HG02798 (cell line): ENCODE data around the gene BRPF1.

Experiments
- ATAC-seq: cut with Tn5 transposase; IDR thresholded peaks from one replicate; pipeline ENCODE4 v1.9.1; 2021; ENCODE audit warnings: mild to moderate bottlenecking; ENCODE audit not compliant: unreplicated experiment, poor library complexity

Gene BRPF1

GRCh38 chr3:9701711-9702110, 29.8 kb upstream of the BRPF1 start:
- no peak for ATAC-seq

- ATAC-seq = no peak
These were observed 28.3 kb upstream of the BRPF1 start for GRCh38 chr3:9703240-9703639.

DNA sequence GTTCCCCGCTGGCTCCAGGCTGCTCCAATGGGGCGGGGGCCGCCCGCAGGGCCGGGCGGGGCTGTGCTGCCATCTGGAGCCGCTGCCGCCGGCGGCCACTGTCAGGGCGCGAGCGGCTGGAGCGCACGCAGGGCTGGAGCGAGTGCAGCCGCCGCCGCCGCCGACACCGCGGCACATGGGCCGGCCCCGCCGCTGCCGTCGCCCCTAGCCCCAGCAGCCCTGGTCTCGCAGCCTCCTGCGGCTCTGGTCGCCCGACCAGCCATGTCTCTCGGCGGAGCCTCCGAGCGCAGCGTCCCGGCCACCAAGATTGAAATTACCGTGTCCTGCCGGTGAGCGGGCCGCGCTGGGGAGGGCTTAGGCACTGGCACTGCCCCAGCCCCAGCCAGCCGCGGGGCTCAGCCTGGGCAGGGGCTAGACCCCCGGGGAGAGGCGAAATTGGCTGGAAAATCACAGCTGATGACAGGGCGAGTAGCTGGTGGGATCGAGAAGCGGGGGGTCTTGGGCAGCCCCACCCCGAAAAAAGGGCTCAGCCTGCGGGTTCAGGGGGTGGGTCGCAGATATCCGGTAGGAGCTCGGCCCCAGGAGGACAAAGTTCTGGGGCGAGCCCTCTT, 27.7 kb upstream of the BRPF1 start, which contains the start of gene CPNE9:
TSS of gene CPNE9 (plus strand) at position 98 of the 611 bp plus-strand sequence. CDS start at position 262, 164 bp downstream.
- no peak for ATAC-seq

- no peak for ATAC-seq
These were observed 26.9 kb upstream of the BRPF1 start for GRCh38 chr3:9704347-9705322.

DNA sequence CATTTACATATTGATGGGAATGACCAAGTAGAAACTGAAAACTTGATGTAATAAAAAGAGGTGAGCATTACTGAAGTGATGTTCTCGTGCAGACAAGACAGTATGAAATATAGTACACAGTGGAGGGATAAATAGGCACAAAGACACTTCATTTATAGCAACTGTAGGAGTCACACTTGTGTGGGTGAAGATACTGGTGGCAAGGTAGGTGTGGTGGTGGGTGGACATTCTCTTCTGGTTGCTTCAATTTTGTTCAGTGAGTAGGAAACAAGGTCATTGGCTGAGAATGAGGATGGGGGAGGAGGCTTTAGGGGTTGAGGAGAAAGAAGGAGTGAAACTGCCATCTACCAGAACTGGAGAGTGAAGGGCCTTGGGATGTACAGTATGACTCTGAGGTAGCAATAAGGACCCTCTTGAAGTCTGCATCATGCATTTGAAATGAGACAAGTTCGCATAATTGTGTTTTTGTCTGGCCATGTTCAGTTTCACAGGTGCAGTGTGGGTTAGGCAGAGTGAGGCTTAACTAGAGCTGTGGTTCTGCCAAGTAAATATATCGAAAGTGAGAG, 21.3 kb upstream of the BRPF1 start:
- no peak for ATAC-seq

DNA sequence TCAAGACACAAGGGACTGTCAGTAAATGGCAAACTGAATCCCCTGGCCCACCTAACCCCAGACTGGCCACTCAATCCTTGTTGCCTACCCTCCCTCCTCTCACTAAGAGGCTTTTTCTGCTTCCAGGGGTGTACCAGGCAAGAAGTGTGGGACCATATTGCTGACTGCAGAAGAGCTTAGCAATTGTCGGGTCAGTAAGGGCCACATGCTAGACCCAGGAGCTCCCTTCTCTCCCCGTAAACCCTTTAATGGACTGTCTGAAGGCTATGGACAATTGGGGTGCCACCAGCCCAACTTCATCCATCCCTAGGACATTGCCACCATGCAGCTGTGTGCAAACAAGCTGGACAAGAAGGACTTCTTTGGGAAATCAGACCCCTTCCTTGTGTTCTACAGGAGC, 19.1 kb upstream of the BRPF1 start:
- ATAC-seq = no peak

DNA sequence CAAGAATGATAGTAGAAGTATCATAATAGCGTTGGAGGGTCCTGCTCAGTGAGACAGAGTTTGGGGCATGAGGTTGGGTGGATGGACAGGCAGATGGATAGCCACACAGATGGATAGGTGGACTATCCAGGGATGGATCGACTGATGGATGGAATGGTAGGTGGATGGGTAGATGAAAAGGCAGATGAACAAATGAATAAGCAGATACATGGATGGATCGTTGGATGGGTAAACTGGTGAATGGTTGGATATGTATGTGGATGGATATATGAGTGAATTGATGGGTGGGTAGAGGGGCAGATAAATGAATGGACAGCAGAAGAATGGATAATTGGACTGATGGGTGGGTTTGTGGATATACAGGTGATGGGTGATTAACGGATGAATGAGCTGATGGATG, 18.4 kb upstream of the BRPF1 start:
- no peak for ATAC-seq

DNA sequence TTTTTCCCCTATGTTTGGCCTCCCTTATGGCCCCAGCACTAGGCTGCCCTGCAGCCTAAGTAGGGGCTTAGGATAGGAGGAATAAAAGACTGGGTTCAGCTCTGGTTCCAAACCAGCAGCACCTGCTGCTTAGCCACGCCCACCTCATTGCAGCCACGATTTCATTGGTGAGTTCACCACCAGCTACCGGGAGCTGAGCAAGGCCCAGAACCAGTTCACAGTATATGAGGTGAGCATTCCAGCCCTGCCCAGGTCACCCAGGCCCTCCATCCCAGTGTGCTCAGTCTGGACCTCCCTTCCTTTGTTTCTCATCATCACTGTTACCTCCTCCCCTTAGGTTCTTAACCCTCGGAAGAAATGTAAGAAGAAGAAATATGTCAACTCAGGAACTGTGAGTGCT, 16.4 kb upstream of the BRPF1 start:
- no peak for ATAC-seq

DNA sequence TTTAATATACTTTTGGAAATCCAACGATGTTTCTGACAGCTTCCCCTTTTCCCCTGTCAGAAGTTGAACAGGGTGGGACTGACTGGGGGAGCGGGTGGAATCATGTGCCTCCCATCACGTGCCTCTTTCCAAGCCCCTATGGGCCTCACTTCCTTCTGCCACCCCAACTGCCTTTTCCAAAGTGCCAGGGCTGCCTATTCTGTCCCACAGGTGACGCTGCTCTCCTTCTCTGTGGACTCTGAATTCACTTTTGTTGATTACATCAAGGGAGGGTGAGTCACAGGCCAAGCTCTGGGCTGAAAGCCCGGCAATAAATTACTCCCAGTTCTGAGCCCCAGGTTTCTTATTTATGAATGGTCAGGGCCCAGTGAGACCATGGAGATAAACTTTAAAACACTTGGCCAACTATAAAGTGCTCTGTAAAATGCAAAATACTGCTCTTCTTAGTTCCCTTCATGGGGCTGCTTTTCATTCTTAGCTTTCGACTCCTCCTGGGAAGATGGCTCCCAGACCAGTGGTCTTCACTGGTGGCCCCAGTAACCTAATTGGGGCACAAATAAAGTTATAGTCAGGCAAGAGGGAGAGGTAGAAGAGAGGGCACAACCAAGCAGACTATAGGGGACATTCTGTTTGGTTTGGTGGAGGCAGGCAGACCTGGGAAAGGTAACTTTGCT, 15.6 kb upstream of the BRPF1 start:
- no peak for ATAC-seq

DNA sequence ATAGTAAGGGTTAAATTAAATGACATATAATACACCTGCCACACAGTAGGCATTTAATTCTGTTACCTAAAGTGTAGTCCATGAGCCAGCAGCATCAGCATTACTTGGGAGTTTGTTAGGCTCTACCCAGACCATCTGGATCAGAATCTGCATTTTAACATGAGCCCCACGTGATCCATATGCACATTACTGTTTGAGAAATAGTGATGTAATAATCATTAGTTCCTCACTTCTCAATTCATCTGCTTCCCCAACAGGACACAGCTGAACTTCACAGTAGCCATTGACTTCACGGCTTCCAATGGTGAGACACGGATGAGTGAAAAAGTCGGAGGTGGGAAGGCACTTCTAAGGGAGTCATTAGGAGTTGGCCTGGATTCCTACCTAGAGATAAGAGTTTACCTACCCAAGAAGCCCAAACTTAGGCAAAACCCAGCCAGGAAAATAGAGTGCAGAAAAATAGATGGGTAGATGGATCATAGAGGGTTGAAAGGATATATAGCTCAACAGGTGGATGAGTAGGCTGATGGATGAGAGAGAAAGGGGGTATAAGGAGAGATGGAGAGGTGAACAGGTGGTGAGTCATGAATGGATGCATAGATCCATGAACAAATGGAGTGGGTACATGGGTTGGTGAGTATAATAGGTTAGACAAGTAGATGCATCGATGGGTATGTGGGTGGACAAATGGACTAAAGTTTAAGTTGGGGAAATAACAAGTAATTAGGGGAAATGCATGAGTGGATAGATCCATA, 14.6 kb upstream of the BRPF1 start:
- no peak for ATAC-seq

DNA sequence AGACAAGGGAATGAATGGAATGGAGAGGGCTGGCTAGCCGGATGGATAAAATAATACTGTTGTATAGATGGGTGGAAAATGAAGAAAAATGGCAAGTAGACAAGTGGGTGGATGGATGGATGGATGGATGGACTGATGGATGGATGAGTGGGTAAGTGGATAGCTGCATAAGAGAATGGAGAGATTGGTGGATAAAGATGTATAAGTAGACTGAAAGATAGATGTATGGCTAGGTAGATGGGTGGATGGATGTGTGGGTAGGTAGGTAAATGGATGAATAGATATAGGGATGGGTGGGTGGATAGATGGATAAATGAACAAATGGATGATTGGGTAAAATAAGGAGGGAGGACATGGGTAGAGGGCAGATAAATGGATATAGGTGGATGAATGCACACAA, 14.0 kb upstream of the BRPF1 start:
- ATAC-seq = no peak

- no peak for ATAC-seq
These were observed 13.4 kb upstream of the BRPF1 start for GRCh38 chr3:9718118-9718517.

GRCh38 chr3:9721015-9721699, 10.4 kb upstream of the BRPF1 start:
- no peak for ATAC-seq

GRCh38 chr3:9721700-9722060, 9.9 kb upstream of the BRPF1 start:
- ATAC-seq = no peak

DNA sequence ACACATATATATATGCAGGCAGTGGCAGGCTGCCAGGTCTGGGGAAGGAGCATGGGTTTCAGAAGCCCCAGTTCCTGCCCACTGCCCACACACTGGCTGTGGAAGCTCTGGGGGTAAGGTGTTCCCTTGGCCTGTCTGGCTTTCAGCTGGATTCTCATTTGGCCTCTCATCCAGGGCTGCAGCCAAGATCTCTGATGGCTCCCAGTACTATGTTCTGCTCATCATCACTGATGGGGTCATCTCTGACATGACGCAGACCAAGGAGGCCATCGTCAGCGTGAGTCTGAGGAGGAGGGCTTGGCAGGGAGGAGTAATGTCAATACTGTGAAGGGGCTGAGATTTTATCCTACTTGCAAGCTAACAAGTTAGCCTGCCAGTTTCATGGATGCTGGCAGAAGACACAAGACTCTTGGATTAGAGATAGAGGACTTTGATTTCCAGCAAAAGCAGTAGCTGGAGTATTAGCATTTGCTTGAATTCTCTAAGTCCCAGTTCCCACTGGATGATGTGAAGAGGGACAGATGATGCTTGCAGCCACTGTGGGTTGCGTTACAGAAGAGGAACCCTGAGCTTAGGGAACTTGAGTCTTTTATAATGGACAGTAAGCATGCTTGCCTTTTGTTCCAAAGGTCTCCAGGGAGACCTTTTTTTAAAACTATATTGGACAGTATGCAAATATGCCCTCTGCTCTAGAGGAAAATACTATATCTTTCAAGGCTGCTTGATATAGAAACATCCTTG, 5.6 kb upstream of the BRPF1 start:
- ATAC-seq = no peak

- no peak for ATAC-seq
These were observed 4.4 kb upstream of the BRPF1 start for GRCh38 chr3:9727041-9727595.

DNA sequence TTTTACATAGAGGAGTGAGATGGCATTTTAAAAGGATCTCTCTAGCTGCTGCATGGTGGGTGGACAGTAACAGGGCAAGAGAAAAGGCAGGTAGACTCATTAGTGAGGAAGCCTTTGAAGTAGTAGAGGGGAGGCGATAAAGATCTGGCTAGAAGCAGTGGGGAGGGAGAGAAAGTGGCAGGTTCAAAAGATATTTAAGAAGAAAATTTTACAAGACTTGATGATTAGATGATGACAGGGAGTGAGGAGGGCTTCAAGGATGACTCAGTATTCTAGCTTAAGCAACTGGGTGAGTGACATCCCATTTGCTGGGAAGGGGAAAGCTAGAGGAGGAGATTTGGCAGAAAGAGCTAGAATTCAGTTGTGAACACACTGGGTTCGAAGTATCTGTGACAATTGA, 3.8 kb upstream of the BRPF1 start:
- ATAC-seq = no peak

GRCh38 chr3:9729419-9729818, 2.1 kb upstream of the BRPF1 start:
- no peak for ATAC-seq
